WI38 (cell line): ENCODE results near the gene MKS1.

ENCODE experiments used
- H3K4me3 ChIP-seq: 2 replicates; pipeline ENCODE4 v1.5.1; 2011; ENCODE audit warnings: low read depth, mild to moderate bottlenecking, control low read depth, low read length
- CTCF ChIP-seq: IDR thresholded peaks from 2 replicates; pipeline ENCODE4 v1.5.1; 2012; ENCODE audit warnings: low read depth, mild to moderate bottlenecking, control low read depth, low read length

MKS1 gene

GRCh38 chr17:58242171-58242784 is 23.2 kb upstream of the MKS1 start:
- H3K4me3 ChIP-seq, result no peak overlapping the region
- no peak for TF ChIP-seq CTCF

DNA sequence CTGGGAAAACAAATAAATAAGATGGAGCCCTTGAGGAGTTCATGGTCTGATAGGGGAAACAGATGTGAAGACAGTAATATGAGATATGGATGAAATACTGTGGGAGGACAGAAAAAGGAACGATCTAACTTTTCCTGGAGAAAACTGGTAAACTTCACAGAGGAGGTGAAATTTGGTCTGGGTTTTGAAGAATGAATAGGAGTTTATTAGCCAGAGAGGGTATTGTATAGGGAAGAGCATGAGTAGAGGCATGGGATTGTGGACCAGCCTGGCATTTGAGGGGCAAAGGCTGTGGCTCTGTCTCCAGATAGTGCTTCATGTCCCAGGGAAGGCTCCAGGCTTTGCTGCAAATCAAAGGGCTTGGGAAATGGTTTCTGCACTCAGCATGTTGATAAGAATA is 20.9 kb upstream of the MKS1 start:
- no peak overlapping the region for H3K4me3 ChIP-seq
- TF ChIP-seq CTCF, result no peak

DNA sequence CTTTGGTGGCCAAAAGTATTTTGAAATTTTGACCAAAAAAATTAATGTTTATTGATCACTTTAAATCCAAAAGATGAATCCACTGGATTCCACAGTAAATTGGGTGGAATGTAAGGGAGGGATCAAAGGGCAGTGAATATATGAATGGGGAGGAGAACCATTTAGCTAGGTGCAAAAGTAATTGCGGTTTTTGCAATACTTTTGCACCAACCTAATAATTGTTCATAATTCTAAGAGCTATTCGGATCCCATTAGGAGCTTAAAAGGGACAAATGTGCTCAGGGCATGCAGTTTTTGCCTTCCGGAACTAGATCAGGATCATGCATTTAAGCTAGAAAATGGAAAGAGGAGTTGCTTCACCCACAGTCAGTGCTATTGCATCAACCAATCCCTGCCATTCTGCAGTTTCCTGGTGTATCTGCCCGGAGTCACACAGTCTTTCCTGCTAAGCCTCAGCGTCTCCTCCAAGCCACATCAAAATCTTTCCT is 19.1 kb upstream of the MKS1 start, which contains the start of gene LPO:
TSS of gene LPO (plus strand) at position 438 of the 488 bp plus-strand sequence. CDS start 4,396 bp downstream, outside the sequence.
- TF ChIP-seq CTCF, result no peak

GRCh38 chr17:58236394-58236793 is 17.3 kb upstream of the MKS1 start:
- no peak for TF ChIP-seq CTCF
- no peak overlapping the region for H3K4me3 ChIP-seq

More for the DNA sequence above, 19.1 kb upstream of the MKS1 start, which contains the start of gene LPO:
- no peak within 1 kb of the TSS for H3K4me3 ChIP-seq

- no peak overlapping the region for H3K4me3 ChIP-seq
- TF ChIP-seq CTCF, result no peak
Measured at GRCh38 chr17:58235821-58236220, 16.8 kb upstream of the MKS1 start.

- TF ChIP-seq CTCF, result no peak
- H3K4me3 ChIP-seq, result no peak overlapping the region
Measured at GRCh38 chr17:58234512-58234911, 15.5 kb upstream of the MKS1 start.

GRCh38 chr17:58233543-58233942 is 14.5 kb upstream of the MKS1 start:
- TF ChIP-seq CTCF, result no peak
- H3K4me3 ChIP-seq, result no peak overlapping the region
